Glomerular visceral epithelial cell (primary cell): ENCODE results near the gene CASKIN1.
A peak's percentile ranks its signal among the peaks of the same experiment; 100 is the strongest.
"Not testable (repeated sequence)": the region's sequence is repeated elsewhere in the genome, so short reads cannot be mapped to it uniquely, and the experiment has no call there.

Source experiments
- DNase-seq: peaks from one replicate; pipeline ENCODE4 v3.0.0-alpha.2; 2016; ENCODE audit errors: extremely low spot score

The CASKIN1 gene

GRCh38 chr16:2211923-2212347 lies 15.5 kb upstream of the CASKIN1 start:
- DNase-seq: no peak

- DNase-seq: peak; percentile 33
Measured at GRCh38 chr16:2210386-2211365, 14.3 kb upstream of the CASKIN1 start, which contains the start of gene BRICD5. TSS of gene BRICD5 (minus strand) at chr16:2210863. CDS start at chr16:2210833, 30 bp downstream.

GRCh38 chr16:2210009-2210332 lies 13.6 kb upstream of the CASKIN1 start:
- no peak for DNase-seq

- DNase-seq: no peak
Measured at GRCh38 chr16:2209258-2210008, 13.0 kb upstream of the CASKIN1 start.

- no peak for DNase-seq
Measured at GRCh38 chr16:2208772-2209171, 12.4 kb upstream of the CASKIN1 start.

- no peak for DNase-seq
Measured at GRCh38 chr16:2208308-2208707, 11.9 kb upstream of the CASKIN1 start.

- DNase-seq: no peak
Measured at GRCh38 chr16:2207872-2208271, 11.5 kb upstream of the CASKIN1 start.

- no peak for DNase-seq
Measured at GRCh38 chr16:2206780-2207433, 10.5 kb upstream of the CASKIN1 start.

- no peak for DNase-seq
Measured at GRCh38 chr16:2206420-2206779, 10.0 kb upstream of the CASKIN1 start.

GRCh38 chr16:2205967-2206313 lies 9.5 kb upstream of the CASKIN1 start:
- no peak for DNase-seq

- peak; percentile 85 for DNase-seq
Measured at GRCh38 chr16:2205104-2205966, 8.9 kb upstream of the CASKIN1 start, which contains the start of gene MLST8. TSS of gene MLST8 (plus strand) at chr16:2205454. CDS start at chr16:2206086, 632 bp downstream.

GRCh38 chr16:2204416-2205103 lies 8.2 kb upstream of the CASKIN1 start:
- no peak for DNase-seq

GRCh38 chr16:2203119-2203688 lies 6.8 kb upstream of the CASKIN1 start:
- not testable (repeated sequence) for DNase-seq

- DNase-seq: no peak
Measured at GRCh38 chr16:2200313-2200712, 3.9 kb upstream of the CASKIN1 start.

GRCh38 chr16:2199621-2200139 lies 3.3 kb upstream of the CASKIN1 start:
- no peak for DNase-seq

GRCh38 chr16:2199095-2199494 lies 2.7 kb upstream of the CASKIN1 start:
- no peak for DNase-seq

GRCh38 chr16:2198283-2198682 lies 1.9 kb upstream of the CASKIN1 start:
- no peak for DNase-seq

- no peak for DNase-seq
Measured at GRCh38 chr16:2197765-2198164, 1.4 kb upstream of the CASKIN1 start.

- no peak for DNase-seq
Measured at GRCh38 chr16:2196981-2197511, 641 bp upstream of the CASKIN1 start.
